Heart right ventricle (tissue), 16 donors: ENCODE measurements around the gene CISD3. TPM values are rescaled to one million over a fixed set of nuclear protein-coding genes. Genes with fewer than 3 reads are reported as not detected.

Experiments
- ATAC-seq, 8 donors: fragments of 200-7000 bp; cut with Tn5 transposase; one replicate each; pipeline ENCODE4 v1.9.1; 2020; ENCODE audit warnings: mild to moderate bottlenecking in 8 of 8, moderate library complexity in 8 of 8, moderate number of reproducible peaks in 1 of 8
- DNase-seq, 2 donors: peaks; one replicate each; pipeline ENCODE4 v3.0.0-alpha.2; 2020
- H3K27ac ChIP-seq, 10 donors: fragments of 200-600 bp; sonication (generic) in 2 of 10; one replicate each; pipeline versions ENCODE4 v1.5.0 to v1.8.0; 2020 to 2022; ENCODE audit warnings: mild to moderate bottlenecking in 3 of 10
- H3K27me3 ChIP-seq, 7 donors: fragments of 200-600 bp; one replicate each; pipeline ENCODE4 v1.8.0; 2021 to 2022; ENCODE audit warnings: mild to moderate bottlenecking in 2 of 7
- H3K36me3 ChIP-seq, 9 donors: fragments of 200-600 bp; sonication (generic) in 1 of 9; one replicate each; pipeline versions ENCODE4 v1.5.0 to v1.8.0; 2020 to 2022; ENCODE audit warnings: mild to moderate bottlenecking in 2 of 9
- H3K4me1 ChIP-seq, 9 donors: fragments of 200-600 bp; sonication (generic) in 1 of 9; one replicate each; pipeline versions ENCODE4 v1.5.0 to v1.8.0; 2020 to 2022; ENCODE audit warnings: mild to moderate bottlenecking in 4 of 9
- H3K4me3 ChIP-seq, 10 donors: fragments of 200-600 bp; sonication (generic) in 2 of 10; one replicate each; pipeline versions ENCODE4 v1.5.0 to v1.8.0; 2020 to 2022; ENCODE audit warnings: mild to moderate bottlenecking in 7 of 10, moderate library complexity in 2 of 10
- H3K9me3 ChIP-seq, 11 donors: fragments of 200-600 bp in 10 of 11; sonication (generic) in 2 of 11; one replicate each; pipeline versions ENCODE4 v1.5.0 to v1.8.0; 2013 to 2022; ENCODE audit warnings: mild to moderate bottlenecking in 2 of 11, control low read depth in 1 of 11, moderate library complexity in 1 of 11
- CTCF ChIP-seq, 9 donors: fragments of 200-600 bp; sonication (generic) in 2 of 9; IDR thresholded peaks; one replicate each; pipeline versions ENCODE4 v1.5.0 to v1.8.0; 2021 to 2022; ENCODE audit warnings: antibody characterized with exemption in 9 of 9, mild to moderate bottlenecking in 5 of 9, moderate library complexity in 1 of 9
- WGBS, 2 donors: extraction: QIAGEN DNeasy Blood & Tissue Kit; methylation state at CpG; one replicate each; pipeline ENCODE4 v1.1.7; 2013; ENCODE audit warnings: inconsistent platforms in 1 of 2; 5-methylcytosine and 5-hydroxymethylcytosine counted together
- intact Hi-C, 10 donors: fragments of 100-400 bp; cut with DNase I; formaldehyde crosslinking; loops; one replicate each; pipeline versions ENCODE4 v1.11.1 to v1.14.2; 2022
- polyA plus RNA-seq, 2 donors: library from polyadenylated mRNA; stranded (reverse); fragments of 200-250 nt; gene quantifications; one replicate each; pipeline ENCODE4 v1.2.3, GENCODE V29; 2013
- total RNA-seq, 10 donors: library from RNA; stranded (reverse); fragmentation: NEBNext Ultra II Directional in 3 of 10; extraction: Animal tissue kit (Norgen Biotek cat#: 25700) in 3 of 10; gene quantifications; one replicate each; pipeline versions ENCODE4 v1.2.1 to v1.2.4, GENCODE V29; 2021 to 2023
- donor health status: Arrhythmogenic right ventricular cardiomyopathy.
- donor health status: ischemic (EF 13 %, LVEDD 7.1; RV severe dilation, severe dysfunction).
- donor health status: healthy with polysubstance abuse.
- donor health status: DM: no; HTN: yes; CAD: no.
- donor health status: DM: no; HTN: no; CAD: no.
- donor health status: ischemic (EF 25% LVEDD 6.9; RV normal size, moderate dysfunction).
- donor health status: ischemic (EF 25% LVEDD 5.7; RV mildly dilated, moderate dysfunction).
- donor health status: healthy.
- donor health status: DM: yes; HTN: yes; CAD: no.
- donor health status: Ischemic cardiomyopathy.
- donor health status: ischemic (EF 35%, LVEDD 5.7; RV mildly dilated, moderate dysfunction).
- donor health status: nonischemic (EF 11% LVEDD 7.7; RV severe dilation, severe dysfunction).
- donor health status: DM: yes; HTN: yes; CAD: no.
- donor health status: PGD.
- donor health status: ischemic (EF 29% LVEDD 5.4; RV normal size, mild dysfunction).
- donor health status: nonischemic (EF 23%, LVEDD 6.1; RV moderate dilation, normal function).

CISD3 gene
- total and polyA plus RNA-seq, 12 donors, result 50.5 to 84.1 (median 69.4) TPM

- WGBS, 2 donors, result 1% methylated on average over 78 to 79 of the region's 79 CpGs
- H3K4me1 ChIP-seq, result peaks cover 9 to 78% (median 66%) of the 10 kb centered on the region in 9 donors
- H3K27me3 ChIP-seq, result peaks cover 0 to 52% (median 0%) of the 10 kb centered on the region in 7 donors
- H3K36me3 ChIP-seq, result peaks cover 0 to 10% (median 0%) of the 10 kb centered on the region in 9 donors
- peak overlapping the region; percentile 89 to 99 (median 96) for H3K27ac ChIP-seq
- peak; percentile 48 to 74 (median 62) for ATAC-seq
- no peaks in the 10 kb centered on the region for H3K9me3 ChIP-seq
- peak; percentile 90 to 95 for DNase-seq
- TF ChIP-seq CTCF (IDR thresholded peaks at IDR 0.05), result peak in 2 of 9 donors; percentile 30 to 31
- intact Hi-C loops, result loop anchor here in 4 of 10 donors (2.0 to 10.0 kb wide), 4 partner anchors 19 to 105 kb away; partner anchors contain the start of genes PIP4K2B (in 2 of the 4), CISD3 (in 1 of the 4) and RPL23 (in 1 of the 4)
- H3K4me3 ChIP-seq, result peak overlapping the region; percentile 58 to 99 (median 84)
Measured at GRCh38 chr17:38749223-38750043, 19.3 kb downstream of the CISD3 start.

GRCh38 chr17:38750044-38750311 is 19.8 kb downstream of the CISD3 start:
- peak overlapping the region in 9 of 10 donors; percentile 67 to 99 (median 89) for H3K4me3 ChIP-seq
- H3K4me1 ChIP-seq, result peaks cover 9 to 77% (median 65%) of the 10 kb centered on the region in 9 donors
- intact Hi-C loops, result loop anchor here in 3 of 10 donors (5.0 to 10.0 kb wide), 2 partner anchors 47 to 105 kb away; partner anchors contain the start of genes PIP4K2B (in 2 of the 3) and RPL23 (in 1 of the 3)
- H3K36me3 ChIP-seq, result peaks cover 0 to 15% (median 0%) of the 10 kb centered on the region in 9 donors
- peaks cover 0 to 52% (median 0%) of the 10 kb centered on the region in 7 donors for H3K27me3 ChIP-seq
- DNase-seq (no peak), ATAC-seq (no peak)
- WGBS, 2 donors, result 4 to 7% methylated on average over 12 of the region's 12 CpGs
- TF ChIP-seq CTCF (IDR thresholded peaks at IDR 0.05), result peak in 2 of 9 donors; percentile 8 to 29
- peak overlapping the region; percentile 59 to 99 (median 96) for H3K27ac ChIP-seq
- no peaks in the 10 kb centered on the region for H3K9me3 ChIP-seq

- peaks cover 0 to 52% (median 0%) of the 10 kb centered on the region in 7 donors for H3K27me3 ChIP-seq
- H3K4me3 ChIP-seq, result peak overlapping the region in 9 of 10 donors; percentile 67 to 99 (median 89)
- WGBS, 2 donors, result 28 to 30% methylated on average over 28 of the region's 28 CpGs
- peak overlapping the region; percentile 59 to 99 (median 96) for H3K27ac ChIP-seq
- ATAC-seq, result no peak
- no peak for TF ChIP-seq CTCF (IDR thresholded peaks at IDR 0.05)
- peaks cover 9 to 74% (median 61%) of the 10 kb centered on the region in 9 donors for H3K4me1 ChIP-seq
- peaks cover 0 to 21% (median 0%) of the 10 kb centered on the region in 9 donors for H3K36me3 ChIP-seq
- DNase-seq, result no peak
- intact Hi-C loops, result loop anchor here in 3 of 10 donors (5.0 to 10.0 kb wide), 2 partner anchors 47 to 104 kb away; partner anchors contain the start of genes PIP4K2B (in 2 of the 3) and RPL23 (in 1 of the 3)
- no peaks in the 10 kb centered on the region for H3K9me3 ChIP-seq
Measured at GRCh38 chr17:38750312-38751121, 20.4 kb downstream of the CISD3 start.
